OCI-LY7 (cell line): ENCODE data around the gene SORBS2.

Experiments used
- CTCF ChIP-seq: fragments of 200-600 bp; sonication (generic); conservative IDR thresholded peaks from 2 replicates; pipeline ENCODE4 v1.5.1; 2014; ENCODE audit warnings: mild to moderate bottlenecking, antibody characterized with exemption, low read length, moderate library complexity, mixed read lengths
- EZH2phosphoT487 ChIP-seq: fragments of 200-600 bp; sonication (generic); IDR thresholded peaks from 2 replicates; pipeline ENCODE4 v1.6.1; 2018; ENCODE audit warnings: low read depth, borderline replicate concordance, mild to moderate bottlenecking, mixed run types, antibody characterized with exemption, low read length, moderate library complexity, mixed read lengths

- TF ChIP-seq CTCF = no peak
- no peak for TF ChIP-seq EZH2phosphoT487
Observed at GRCh38 chr4:185737489-185738037, 74.4 kb downstream of the SORBS2 start.
